GM12864 (cell line): ENCODE measurements around the gene VSX1.

Experiments
- DNase-seq: peaks from one replicate; pipeline ENCODE4 v3.0.0-alpha.2; 2011; ENCODE audit warnings: low read depth
- H3K4me3 ChIP-seq: 2 replicates; pipeline ENCODE4 v1.5.1; 2011; ENCODE audit warnings: mild to moderate bottlenecking, low read depth, low read length, control low read depth
- CTCF ChIP-seq: IDR thresholded peaks from 2 replicates; pipeline ENCODE4 v1.5.1; 2011; ENCODE audit warnings: low read depth, mild to moderate bottlenecking, moderate library complexity, low read length, control low read depth, inconsistent platforms; ENCODE audit errors: missing control alignments

The VSX1 gene

DNA sequence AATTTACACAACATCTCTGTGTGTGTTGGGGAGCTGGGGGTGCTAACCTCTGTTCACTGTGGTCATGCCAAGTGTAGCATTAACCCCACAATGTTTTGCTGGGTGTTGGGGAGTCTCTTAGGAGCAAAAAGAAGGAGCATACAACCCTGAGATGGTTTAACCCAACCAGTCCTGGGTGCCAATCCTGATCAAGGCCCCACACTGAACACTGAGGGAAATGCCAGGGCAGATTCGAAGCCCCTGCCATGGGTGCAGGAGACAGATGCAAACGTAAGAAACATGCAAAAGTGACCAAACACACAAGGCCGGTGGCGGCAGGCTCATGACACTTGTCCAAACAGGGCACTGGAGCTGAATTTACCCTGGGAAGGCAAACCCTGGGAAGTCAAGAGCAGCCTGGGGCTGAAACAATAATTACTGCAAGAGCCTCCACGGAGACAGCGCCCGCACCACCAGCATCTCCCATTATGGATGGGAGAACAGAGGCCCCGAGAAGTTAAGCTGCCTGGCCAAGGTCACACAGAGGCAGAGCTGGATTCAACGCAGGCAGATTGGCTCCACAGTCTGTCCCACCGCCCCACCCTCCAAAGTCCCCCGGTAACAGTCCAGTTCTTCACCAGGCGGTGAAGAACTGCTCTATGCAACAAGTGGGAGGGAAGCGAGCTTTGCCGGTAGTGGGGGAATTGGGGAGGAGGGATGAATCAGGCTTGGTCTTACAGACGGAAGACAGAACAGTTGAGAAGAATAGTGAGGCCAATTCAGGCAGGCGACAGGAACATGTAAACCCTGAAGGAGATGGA lies 32.5 kb downstream of the VSX1 start:
- DNase-seq, result no peak
- H3K4me3 ChIP-seq, result no peak overlapping the region
- TF ChIP-seq CTCF, result no peak

DNA sequence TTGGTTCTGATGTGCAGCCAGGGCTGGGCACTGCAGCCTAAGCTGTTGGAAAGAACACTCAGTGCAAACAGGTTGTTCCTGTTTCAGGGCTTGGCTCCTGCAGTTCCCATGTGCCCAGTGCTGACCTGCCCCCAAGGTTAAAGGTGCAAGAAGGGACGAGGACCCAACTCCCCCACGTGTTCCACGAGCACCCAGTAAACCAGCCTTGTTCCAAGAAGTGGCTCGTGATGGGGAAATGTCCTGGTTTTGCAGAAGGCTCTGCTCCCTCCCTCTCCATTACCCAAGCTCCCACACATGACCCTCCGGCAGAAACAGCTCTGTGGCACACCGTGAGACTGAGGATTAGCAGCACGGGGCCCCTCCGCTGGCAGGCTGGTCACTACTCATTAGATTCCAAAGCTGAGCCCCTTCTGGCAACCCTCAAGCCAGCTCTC lies 33.4 kb downstream of the VSX1 start:
- DNase-seq, result no peak
- TF ChIP-seq CTCF, result no peak
- no peak overlapping the region for H3K4me3 ChIP-seq

GRCh38 chr20:25047766-25048165 lies 34.2 kb downstream of the VSX1 start:
- DNase-seq, result no peak
- no peak for TF ChIP-seq CTCF
- H3K4me3 ChIP-seq, result no peak overlapping the region

DNA sequence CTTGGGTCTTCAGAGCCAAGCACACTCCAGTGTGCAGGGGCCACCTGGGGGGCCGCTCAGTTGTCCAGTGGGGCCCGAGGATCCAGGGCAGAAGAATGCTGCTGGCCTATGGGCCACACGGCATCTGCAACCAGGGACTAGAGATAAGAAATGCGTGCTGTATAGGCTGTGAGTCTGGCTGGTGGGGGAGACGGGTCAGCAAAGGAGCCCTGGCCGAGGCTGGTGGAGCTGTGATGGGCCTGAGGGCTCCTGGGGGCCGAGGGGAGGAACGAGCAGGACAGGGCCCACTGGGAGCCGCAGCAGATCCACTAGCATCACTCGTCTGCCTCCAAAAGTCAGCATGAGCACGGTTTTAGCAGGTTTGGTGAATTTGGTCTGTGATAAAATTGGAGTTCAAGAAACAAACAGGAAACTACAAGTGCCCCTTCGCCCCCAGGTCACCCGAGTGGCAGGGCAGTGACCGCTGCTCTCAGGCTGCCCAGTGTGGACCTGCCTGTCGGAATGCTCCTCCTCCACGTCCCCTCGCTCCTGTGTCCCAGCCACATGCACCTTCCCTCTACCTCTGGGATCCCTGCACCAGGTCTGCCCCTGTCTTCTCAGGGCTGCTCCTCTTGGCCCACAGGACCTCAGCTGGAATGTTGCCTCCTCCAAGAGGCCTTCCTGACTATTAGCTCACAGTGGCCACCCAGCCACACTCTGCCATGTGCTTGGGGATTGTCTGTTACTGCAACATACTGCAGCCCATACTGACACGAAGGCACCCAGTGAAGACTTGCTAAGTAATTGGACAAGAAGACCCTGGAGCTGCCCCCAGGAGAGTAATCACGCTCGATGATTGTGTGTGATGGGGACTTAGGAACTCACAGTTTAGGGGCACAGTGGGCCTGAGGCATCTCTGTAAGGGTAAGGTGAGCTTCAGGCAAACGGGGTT lies 34.9 kb downstream of the VSX1 start:
- DNase-seq, result no peak
- no peak for TF ChIP-seq CTCF
- H3K4me3 ChIP-seq, result no peak overlapping the region

DNA sequence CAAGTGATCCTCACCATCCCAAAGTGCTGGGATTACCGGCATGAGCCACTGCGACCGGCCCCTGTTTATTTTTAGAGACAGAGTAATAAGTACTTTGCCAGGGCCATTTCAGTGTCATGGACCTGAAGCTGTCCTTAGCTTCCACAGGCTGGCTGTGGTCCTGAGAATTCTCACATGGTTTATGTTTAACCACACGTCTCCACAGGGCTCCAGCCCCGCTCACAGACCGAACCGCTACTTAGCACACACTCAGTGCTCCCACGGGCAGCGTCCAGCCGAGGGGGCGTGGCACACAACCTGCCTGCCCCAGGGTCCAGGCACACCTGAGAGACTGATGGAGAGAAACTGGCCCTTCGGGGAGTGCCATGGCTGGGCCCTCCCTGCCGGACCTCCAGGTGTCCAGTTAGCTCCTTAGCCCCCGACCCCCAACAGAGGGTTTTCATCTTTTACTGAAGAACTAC lies 35.7 kb downstream of the VSX1 start:
- H3K4me3 ChIP-seq, result no peak overlapping the region
- no peak for DNase-seq
- TF ChIP-seq CTCF, result no peak

- DNase-seq, result no peak
- no peak for TF ChIP-seq CTCF
- H3K4me3 ChIP-seq, result no peak overlapping the region
These were observed 36.6 kb downstream of the VSX1 start for GRCh38 chr20:25045343-25045712.
